ENCODE measurements around the gene PDRG1.

PDRG1 gene

GRCh38 chr20:31951530-31952453, at the start of gene PDRG1:
PDRG1 (minus strand) TSS chr20:31952046; CDS start chr20:31951961, 85 bp downstream.
- peak; percentile 96 for FAIRE-seq
- peak; percentile 90 for DNase-seq (ENCODE audit: insufficient read length, low spot score)

DNA sequence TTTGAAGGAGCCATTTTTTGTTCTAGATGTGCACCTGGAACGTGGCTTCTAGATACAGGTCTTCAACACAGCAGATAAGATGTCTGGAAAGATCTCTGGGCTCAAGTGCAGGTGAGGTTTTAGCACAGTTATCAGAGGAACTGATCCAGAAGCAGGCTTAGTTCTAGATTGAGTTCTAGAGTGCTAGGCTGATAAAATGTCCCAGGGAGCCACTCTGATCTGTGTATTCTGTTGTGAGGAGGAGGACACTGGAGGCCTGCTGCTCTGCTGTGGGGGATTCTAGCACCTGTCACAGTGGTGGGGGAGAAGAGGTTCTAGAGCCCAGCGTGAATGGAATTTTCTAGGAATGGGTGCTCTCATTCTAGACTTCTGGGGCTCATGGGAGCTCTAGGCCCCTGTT, 46.4 kb upstream of the PDRG1 start:
- DNase-seq (ENCODE audit: insufficient read length, low spot score) (no peak), FAIRE-seq (no peak)

- DNase-seq (ENCODE audit: insufficient read length, low spot score): no peak
- FAIRE-seq: no peak
These were observed 45.1 kb upstream of the PDRG1 start for GRCh38 chr20:31996996-31997395.

- no peak for FAIRE-seq
- DNase-seq (ENCODE audit: insufficient read length, low spot score): no peak
These were observed 40.2 kb upstream of the PDRG1 start for GRCh38 chr20:31992086-31992485.

DNA sequence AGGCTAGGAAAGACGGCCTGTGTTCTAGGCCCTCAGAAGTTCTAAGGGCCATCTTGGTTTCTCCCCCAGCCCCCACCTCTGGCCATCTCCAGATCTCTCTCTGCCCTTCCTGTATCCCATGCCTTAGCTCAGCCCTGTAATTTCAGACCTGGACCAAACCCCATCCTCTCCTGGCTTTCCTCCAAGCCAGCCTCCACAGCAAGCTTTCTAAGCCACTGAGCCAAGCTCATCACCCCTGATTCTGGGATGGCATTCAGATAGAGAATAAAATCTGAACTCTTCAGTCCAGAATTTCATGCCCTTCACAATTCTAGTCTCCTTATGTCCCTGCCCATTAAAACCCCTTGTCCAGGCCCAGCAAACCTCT, 39.5 kb upstream of the PDRG1 start:
- DNase-seq (ENCODE audit: insufficient read length, low spot score) (no peak), FAIRE-seq (no peak)

- no peak for FAIRE-seq
- DNase-seq (ENCODE audit: insufficient read length, low spot score): no peak
These were observed 38.9 kb upstream of the PDRG1 start for GRCh38 chr20:31990641-31991338.

DNA sequence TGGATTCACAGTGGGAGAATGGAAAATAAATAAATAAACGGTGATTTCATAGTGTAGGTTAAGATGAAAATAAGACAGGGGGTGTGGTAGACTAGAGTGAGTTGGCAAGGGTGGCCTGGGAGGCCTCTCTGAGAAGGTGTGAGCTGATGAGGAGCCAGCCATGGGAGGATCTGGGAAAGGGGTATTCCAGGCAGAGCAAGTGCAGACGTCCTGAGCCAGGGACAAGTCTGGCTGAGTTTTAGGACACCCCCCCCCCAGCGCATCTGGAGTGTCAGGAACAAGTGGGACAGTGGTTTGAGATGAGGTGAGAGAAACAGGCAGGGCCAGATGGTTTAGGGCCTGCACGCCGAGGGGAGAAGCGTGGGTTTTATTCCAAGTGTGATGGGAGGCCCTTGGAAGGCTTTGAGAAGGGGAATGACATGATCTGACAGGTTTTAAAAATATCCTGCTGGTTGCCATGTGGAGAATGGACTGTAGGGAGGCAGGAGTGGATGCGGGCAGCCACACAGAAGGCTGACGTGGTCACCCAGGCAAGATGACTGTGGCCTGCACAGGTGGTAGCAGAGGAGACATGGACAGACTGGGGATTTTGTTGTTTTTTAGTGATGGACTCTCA, 37.3 kb upstream of the PDRG1 start:
- no peak for DNase-seq (ENCODE audit: insufficient read length, low spot score)
- FAIRE-seq: no peak

DNA sequence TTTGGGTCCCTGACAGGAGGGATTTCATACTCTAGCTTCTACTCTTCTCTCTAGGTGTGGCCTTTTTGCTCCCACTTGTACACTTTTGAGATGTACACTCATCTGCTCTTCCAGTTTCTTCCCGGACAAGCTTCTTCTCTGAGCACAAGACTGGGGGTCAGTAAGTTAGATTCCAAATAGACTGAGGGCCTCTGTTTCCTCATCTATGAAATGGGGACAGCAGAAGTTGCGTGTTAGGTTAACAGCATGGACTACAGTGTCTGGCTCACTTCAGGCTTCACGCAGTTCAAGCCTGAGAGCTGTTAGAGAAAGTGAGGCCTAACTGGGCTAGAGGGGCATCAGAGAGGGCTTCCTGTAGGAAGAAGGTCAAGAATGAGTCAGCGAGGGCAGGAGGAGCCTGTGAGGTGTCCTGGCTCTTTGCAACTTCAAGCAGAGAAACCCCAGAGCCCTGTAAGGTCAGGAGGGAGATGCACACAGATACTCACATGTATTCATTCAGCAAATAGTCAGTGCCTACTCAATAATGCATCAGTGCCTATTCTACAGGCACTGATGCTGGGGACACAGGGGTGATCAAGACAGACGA, 36.7 kb upstream of the PDRG1 start:
- no peak for FAIRE-seq

GRCh38 chr20:31987744-31988143, 35.9 kb upstream of the PDRG1 start:
- no peak for DNase-seq (ENCODE audit: insufficient read length, low spot score)
- no peak for FAIRE-seq

More for the DNA sequence above, 36.7 kb upstream of the PDRG1 start:
- DNase-seq (ENCODE audit: insufficient read length, low spot score): no peak

DNA sequence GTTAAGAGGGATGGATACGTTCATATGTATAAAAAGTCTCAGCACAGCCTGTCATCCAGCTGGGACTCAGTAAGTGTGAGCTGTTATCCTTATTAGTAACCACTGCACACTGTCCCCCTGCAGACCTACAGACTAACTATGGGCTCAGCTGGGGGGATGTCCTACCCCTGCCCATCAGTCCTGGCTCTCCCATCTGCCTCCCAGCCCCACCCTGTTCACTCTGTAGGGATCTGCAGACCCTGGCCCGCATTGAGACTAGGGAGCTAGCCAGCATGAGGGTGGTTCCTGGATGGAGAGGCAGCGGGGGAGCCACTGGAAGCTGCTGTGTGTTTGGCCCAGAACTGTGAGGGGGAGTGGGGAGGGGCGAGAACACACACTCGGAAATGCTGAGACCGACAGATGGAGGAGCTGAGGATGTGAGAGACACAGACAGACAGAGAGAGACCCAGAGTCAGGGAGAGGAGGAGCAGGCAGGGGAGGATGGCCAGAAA, 33.2 kb upstream of the PDRG1 start:
- FAIRE-seq (no peak), DNase-seq (ENCODE audit: insufficient read length, low spot score) (no peak)

GRCh38 chr20:31981784-31982183, 29.9 kb upstream of the PDRG1 start:
- no peak for DNase-seq (ENCODE audit: insufficient read length, low spot score)
- no peak for FAIRE-seq

DNA sequence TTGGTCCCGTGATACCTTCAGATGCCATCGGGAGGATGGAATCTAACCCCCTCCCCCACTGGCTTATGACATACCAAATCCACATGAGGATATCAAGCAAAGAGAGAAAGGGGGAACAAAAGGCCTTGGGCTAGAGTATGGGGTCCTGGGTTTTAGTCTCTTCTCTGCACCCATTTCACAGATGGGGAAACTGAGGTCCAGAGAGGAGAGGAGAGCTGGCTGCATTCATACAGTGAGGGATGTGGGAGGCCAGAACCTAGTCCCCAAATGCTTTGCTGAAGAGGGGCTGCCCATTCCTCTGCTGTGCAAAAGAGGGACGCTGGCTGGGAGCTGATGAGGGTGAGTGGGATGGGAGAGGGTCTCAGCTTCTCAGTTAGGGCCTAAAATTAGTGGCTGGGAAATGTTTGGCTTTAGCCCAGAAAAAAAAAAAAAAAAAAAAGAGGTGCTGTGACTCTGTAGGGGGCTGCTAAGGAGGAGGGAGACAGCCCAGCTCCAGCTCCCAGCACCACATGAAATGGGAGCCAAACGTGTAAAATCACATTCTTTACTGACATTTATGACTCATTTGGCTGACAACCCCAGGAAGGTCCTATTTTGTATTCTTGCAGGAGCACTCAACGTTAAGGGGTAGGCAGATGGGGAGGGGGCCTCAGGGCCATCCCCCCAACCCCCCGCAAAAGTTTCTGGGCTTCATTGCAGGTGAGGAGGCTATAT, 28.0 kb upstream of the PDRG1 start:
- DNase-seq (ENCODE audit: insufficient read length, low spot score): no peak
- no peak for FAIRE-seq

- DNase-seq (ENCODE audit: insufficient read length, low spot score) (no peak), FAIRE-seq (no peak)
These were observed 25.2 kb upstream of the PDRG1 start for GRCh38 chr20:31977080-31977479.

GRCh38 chr20:31975874-31976273, 24.0 kb upstream of the PDRG1 start:
- DNase-seq (ENCODE audit: insufficient read length, low spot score) (no peak), FAIRE-seq (no peak)

DNA sequence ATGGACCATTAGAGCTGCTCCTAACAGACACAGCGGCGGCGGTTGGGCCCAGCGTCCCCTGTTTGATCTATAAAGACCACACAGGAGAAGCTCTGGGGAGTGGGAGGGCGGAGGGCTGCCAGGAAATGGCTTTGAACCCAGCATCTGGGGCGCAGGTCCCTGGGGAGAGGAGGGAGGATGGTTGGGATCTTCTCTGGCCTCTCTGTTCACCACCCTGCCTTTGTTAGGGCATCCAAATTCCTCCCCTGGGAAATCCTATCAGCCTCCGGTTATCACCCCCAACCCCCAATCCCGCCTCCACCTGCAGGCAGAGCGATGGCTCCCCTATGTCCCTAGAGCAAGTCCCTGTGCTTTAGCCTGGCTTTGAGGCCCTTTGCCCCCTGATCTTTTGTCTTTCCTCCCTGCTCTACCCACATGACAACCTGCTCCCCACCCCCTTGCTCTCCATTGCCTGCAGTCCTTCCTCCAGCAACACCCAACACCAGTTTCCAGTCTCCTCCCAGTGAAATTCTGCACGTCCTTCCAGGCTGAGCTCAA, 23.2 kb upstream of the PDRG1 start:
- no peak for DNase-seq (ENCODE audit: insufficient read length, low spot score)
- FAIRE-seq: no peak

DNA sequence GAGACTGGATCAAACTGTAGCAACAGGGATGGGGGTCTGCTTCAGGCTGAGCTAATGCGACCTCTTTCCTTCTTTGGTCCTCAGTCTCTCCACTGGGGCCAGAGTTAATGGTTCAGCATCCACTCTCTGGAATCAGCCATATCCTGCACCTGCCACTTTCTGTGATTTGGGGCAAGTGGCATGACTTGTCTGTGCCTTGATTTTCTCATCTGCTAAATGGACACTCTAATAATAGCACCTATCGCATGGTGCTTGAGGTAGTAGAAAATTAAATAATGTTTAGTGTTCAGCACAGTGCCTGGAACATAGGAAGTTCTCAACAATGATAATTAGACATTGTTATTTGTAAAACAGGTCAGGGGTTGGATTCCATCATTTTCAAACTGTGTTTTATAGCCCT, 22.4 kb upstream of the PDRG1 start:
- DNase-seq (ENCODE audit: insufficient read length, low spot score) (no peak), FAIRE-seq (no peak)

GRCh38 chr20:31972471-31973021, 20.7 kb upstream of the PDRG1 start:
- no peak for FAIRE-seq
- DNase-seq (ENCODE audit: insufficient read length, low spot score): no peak

DNA sequence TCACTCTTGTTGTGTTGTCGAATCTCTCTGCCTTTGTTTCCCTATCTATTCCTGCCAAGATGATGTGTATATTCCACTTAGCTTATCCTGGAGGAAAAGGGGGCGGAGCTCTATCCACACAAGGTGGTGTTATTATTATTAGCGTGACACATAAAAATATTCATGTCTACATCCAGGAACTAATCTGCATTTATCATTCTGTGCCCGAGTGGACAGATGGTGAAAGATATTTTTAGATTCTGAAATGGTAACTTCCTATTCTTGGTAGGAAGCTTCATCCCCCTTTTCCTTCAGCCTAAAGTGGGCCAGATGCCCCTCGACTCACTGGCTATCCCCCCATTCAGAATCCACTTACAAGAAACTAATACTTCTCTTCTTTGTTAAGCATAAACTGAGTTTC, 18.1 kb upstream of the PDRG1 start:
- FAIRE-seq (no peak), DNase-seq (ENCODE audit: insufficient read length, low spot score) (no peak)

GRCh38 chr20:31968291-31969126, 16.7 kb upstream of the PDRG1 start:
- DNase-seq (ENCODE audit: insufficient read length, low spot score) (peak; percentile 96), FAIRE-seq (no peak)

Data from GM19239 (cell line).